MM.1S (cell line): ENCODE measurements around the gene ABCC11.

ENCODE experiments used
- DNase-seq: peaks from one replicate; pipeline ENCODE4 v3.0.0-alpha.2; 2015
- H2AFZ ChIP-seq: fragments of 300-600 bp; sonication (generic); 2 replicates; pipeline ENCODE4 v1.6.0; 2016; ENCODE audit warnings: antibody characterized with exemption, low read length
- H3F3A ChIP-seq: fragments of 300-600 bp; sonication (generic); 2 replicates; pipeline ENCODE4 v1.6.1; 2016; ENCODE audit warnings: mild to moderate bottlenecking, antibody characterized with exemption, low read length, moderate library complexity, mixed read lengths; ENCODE audit not compliant: insufficient read depth
- H3K27ac ChIP-seq: fragments of 300-600 bp; sonication (generic); 2 replicates; pipeline ENCODE4 v1.5.1; 2016; ENCODE audit warnings: mild to moderate bottlenecking, low read length
- H3K27me3 ChIP-seq: fragments of 300-600 bp; sonication (generic); replicated peaks from 2 replicates; pipeline ENCODE4 v1.6.0; 2016; ENCODE audit warnings: low read length; ENCODE audit not compliant: insufficient read depth
- H3K36me3 ChIP-seq: fragments of 300-600 bp; sonication (generic); replicated peaks from 2 replicates; pipeline ENCODE4 v1.6.1; 2016; ENCODE audit warnings: mild to moderate bottlenecking, low read length, mixed read lengths; ENCODE audit not compliant: insufficient read depth
- H3K4me1 ChIP-seq: fragments of 300-600 bp; sonication (generic); 2 replicates; pipeline ENCODE4 v1.6.1; 2016; ENCODE audit warnings: low read length, mixed read lengths
- H3K4me2 ChIP-seq: fragments of 300-600 bp; sonication (generic); 2 replicates; pipeline ENCODE4 v1.6.0; 2016; ENCODE audit warnings: low read depth, low read length
- H3K4me3 ChIP-seq: fragments of 300-600 bp; sonication (generic); 2 replicates; pipeline ENCODE4 v1.5.1; 2016; ENCODE audit warnings: low read length, mixed read lengths
- H3K79me2 ChIP-seq: fragments of 300-600 bp; sonication (generic); 2 replicates; pipeline ENCODE4 v1.6.1; 2016; ENCODE audit warnings: mixed run types, low read length, mixed read lengths
- H3K9ac ChIP-seq: fragments of 300-600 bp; sonication (generic); 2 replicates; pipeline ENCODE4 v1.6.1; 2016; ENCODE audit warnings: low read length, mixed read lengths
- H3K9me2 ChIP-seq: fragments of 300-600 bp; sonication (generic); replicated peaks from 2 replicates; pipeline ENCODE4 v1.6.1; 2016; ENCODE audit warnings: mild to moderate bottlenecking, low read length, mixed read lengths; ENCODE audit not compliant: insufficient read depth
- H3K9me3 ChIP-seq: fragments of 300-600 bp; sonication (generic); replicated peaks from 2 replicates; pipeline ENCODE4 v1.6.1; 2016; ENCODE audit warnings: mild to moderate bottlenecking, low read length, mixed read lengths; ENCODE audit not compliant: insufficient read depth
- H4K20me1 ChIP-seq: fragments of 300-600 bp; sonication (generic); 2 replicates; pipeline ENCODE4 v1.6.1; 2016; ENCODE audit warnings: mild to moderate bottlenecking, low read length, moderate library complexity, mixed read lengths; ENCODE audit not compliant: insufficient read depth
- EZH2 ChIP-seq: fragments of 300-600 bp; sonication (generic); optimal IDR thresholded peaks from 2 replicates; pipeline ENCODE3; 2017; ENCODE audit warnings: low read depth, mild to moderate bottlenecking, antibody characterized with exemption, low read length, mixed read lengths
- EZH2phosphoT487 ChIP-seq: fragments of 300-600 bp; sonication (generic); IDR thresholded peaks from 2 replicates; pipeline ENCODE4 v1.6.1; 2018; ENCODE audit warnings: antibody characterized with exemption, low read length
- TF ChIP-seq, protein P1 (sequence below): fragments of 300-600 bp; sonication (generic); IDR thresholded peaks from 2 replicates; pipeline ENCODE4 v1.5.1; 2016; ENCODE audit warnings: antibody characterized with exemption, low read length, mixed read lengths

The ABCC11 gene

DNA sequence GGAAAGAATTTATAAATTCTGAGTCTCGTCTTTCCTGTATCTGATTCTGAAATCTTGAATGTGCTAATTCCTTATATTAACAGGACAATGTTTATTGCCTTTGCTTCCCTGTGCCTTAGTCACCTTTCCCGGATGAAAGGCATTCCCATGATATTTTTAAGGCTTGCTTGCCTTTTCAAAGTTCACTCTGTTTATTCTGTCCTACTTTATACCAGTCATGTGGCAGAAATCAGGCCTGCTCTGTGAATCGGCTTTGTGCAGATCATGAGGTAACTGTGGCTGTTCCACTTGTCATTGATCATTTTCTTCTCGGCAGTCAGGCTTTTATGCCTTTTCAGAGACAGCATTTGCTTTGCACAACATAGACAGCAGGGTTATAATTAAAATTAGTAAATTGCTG, 28.8 kb upstream of the ABCC11 start:
- Histone ChIP-seq H2AFZ (no peak overlapping the region), H3K79me2 (no peaks in the 10 kb centered on the region; the same call in 1 of the 2 replicates), H4K20me1 (no peaks in the 10 kb centered on the region), H3K4me1 (no peaks in the 10 kb centered on the region), H3K9me2 (no peaks in the 10 kb centered on the region), H3K27ac (no peak overlapping the region), H3F3A (no peaks in the 10 kb centered on the region), H3K4me2 (no peak overlapping the region), H3K9ac (no peak overlapping the region), H3K36me3 (no peaks in the 10 kb centered on the region), H3K9me3 (no peaks in the 10 kb centered on the region), H3K27me3 (no peaks in the 10 kb centered on the region), H3K4me3 (no peak overlapping the region)
- no peak for DNase-seq
- TF ChIP-seq EZH2phosphoT487 (no peak), EZH2 (no peak)
- TF ChIP-seq, protein P1, sequence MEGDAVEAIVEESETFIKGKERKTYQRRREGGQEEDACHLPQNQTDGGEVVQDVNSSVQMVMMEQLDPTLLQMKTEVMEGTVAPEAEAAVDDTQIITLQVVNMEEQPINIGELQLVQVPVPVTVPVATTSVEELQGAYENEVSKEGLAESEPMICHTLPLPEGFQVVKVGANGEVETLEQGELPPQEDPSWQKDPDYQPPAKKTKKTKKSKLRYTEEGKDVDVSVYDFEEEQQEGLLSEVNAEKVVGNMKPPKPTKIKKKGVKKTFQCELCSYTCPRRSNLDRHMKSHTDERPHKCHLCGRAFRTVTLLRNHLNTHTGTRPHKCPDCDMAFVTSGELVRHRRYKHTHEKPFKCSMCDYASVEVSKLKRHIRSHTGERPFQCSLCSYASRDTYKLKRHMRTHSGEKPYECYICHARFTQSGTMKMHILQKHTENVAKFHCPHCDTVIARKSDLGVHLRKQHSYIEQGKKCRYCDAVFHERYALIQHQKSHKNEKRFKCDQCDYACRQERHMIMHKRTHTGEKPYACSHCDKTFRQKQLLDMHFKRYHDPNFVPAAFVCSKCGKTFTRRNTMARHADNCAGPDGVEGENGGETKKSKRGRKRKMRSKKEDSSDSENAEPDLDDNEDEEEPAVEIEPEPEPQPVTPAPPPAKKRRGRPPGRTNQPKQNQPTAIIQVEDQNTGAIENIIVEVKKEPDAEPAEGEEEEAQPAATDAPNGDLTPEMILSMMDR: no peak

DNA sequence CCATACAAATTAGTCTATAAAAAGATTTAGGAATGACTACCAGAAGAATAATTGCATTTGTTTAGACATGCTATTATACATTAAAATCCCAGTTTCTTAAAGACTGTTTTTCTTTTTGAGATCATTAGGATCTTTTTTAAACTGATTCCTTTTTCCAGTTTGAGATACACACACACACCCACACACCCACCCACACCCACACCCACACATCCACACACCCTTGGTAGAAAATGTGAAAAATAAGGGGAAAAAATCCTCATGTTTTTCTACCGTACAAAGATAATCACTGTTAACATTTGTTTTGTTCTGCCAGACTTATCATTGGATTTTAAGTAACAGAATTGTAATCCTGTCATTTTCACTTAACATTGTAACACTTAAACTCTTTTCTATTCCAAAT, 27.1 kb upstream of the ABCC11 start:
- H3K9me3 ChIP-seq: no peaks in the 10 kb centered on the region
- H3K9ac ChIP-seq: no peak overlapping the region
- H3K79me2 ChIP-seq: no peaks in the 10 kb centered on the region; the same call in 1 of the 2 replicates
- no peak overlapping the region for H2AFZ ChIP-seq
- no peaks in the 10 kb centered on the region for H4K20me1 ChIP-seq
- H3F3A ChIP-seq: no peaks in the 10 kb centered on the region
- TF ChIP-seq EZH2phosphoT487: no peak
- TF ChIP-seq, protein P1: no peak
- H3K27me3 ChIP-seq: no peaks in the 10 kb centered on the region
- no peak for DNase-seq
- H3K9me2 ChIP-seq: no peaks in the 10 kb centered on the region
- no peak overlapping the region for H3K27ac ChIP-seq
- H3K4me1 ChIP-seq: no peaks in the 10 kb centered on the region
- H3K36me3 ChIP-seq: no peaks in the 10 kb centered on the region; the same call in 1 of the 2 replicates
- no peak overlapping the region for H3K4me2 ChIP-seq
- H3K4me3 ChIP-seq: no peak overlapping the region

DNA sequence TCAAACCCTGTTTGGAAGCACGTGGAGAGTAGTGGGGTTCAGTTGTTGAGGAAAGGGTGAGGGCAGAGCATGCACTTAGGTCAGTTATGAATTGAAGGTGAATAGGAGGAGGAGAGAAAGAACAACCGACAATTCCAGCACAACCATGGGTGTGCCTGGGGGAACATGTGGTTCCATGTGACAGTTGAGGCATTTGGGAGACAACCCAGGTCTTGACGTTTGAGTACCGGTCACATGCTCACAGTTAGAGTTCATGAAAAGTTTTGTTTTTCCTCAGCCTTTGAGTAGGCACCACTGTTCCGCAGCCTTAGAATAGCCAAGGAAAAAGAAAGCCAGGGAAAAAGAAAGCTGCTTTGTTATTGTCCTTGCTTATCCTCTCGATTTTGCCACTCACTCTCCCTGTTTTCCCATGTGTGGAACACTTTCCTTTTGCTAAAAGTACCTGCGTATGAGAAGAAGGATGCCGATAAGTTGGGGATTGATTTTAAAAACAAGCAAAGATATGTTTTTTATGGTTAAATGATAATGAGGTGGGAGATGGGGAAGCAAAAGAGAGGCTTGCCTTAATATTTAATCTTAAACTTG, 25.6 kb upstream of the ABCC11 start:
- Histone ChIP-seq H2AFZ (no peak overlapping the region), H3K9me3 (no peaks in the 10 kb centered on the region), H3K4me1 (no peaks in the 10 kb centered on the region), H3K27ac (no peak overlapping the region), H3K79me2 (no peaks in the 10 kb centered on the region; the same call in 1 of the 2 replicates), H3K36me3 (no peaks in the 10 kb centered on the region; the same call in 1 of the 2 replicates), H3K9ac (no peak overlapping the region), H3F3A (no peaks in the 10 kb centered on the region), H4K20me1 (no peaks in the 10 kb centered on the region), H3K4me3 (no peak overlapping the region), H3K9me2 (no peaks in the 10 kb centered on the region), H3K27me3 (no peaks in the 10 kb centered on the region), H3K4me2 (no peak overlapping the region)
- no peak for DNase-seq
- TF ChIP-seq EZH2 (no peak), EZH2phosphoT487 (no peak)
- TF ChIP-seq, protein P1: no peak
